ENCODE results near the gene PRRC2C.

DNA sequence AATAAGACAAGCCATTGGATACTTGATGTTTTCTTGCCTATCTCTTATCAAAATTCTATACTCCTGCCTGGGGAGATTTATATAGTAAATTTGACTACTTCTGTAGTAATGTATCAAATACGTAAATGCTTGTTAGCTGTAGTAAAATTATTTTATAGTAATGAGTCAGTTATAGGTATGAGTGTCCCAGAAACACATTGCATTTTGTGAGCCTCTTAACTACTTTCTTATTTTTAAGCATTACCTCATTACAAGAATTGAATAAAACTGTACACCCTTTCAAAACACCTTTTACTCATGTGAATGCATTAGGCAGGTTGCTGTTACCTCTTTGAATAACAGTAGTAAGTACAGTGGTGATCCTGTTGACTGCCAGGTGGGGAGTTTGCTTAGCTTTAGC lies 28.4 kb downstream of the PRRC2C start:
- TF ChIP-seq, protein P1, sequence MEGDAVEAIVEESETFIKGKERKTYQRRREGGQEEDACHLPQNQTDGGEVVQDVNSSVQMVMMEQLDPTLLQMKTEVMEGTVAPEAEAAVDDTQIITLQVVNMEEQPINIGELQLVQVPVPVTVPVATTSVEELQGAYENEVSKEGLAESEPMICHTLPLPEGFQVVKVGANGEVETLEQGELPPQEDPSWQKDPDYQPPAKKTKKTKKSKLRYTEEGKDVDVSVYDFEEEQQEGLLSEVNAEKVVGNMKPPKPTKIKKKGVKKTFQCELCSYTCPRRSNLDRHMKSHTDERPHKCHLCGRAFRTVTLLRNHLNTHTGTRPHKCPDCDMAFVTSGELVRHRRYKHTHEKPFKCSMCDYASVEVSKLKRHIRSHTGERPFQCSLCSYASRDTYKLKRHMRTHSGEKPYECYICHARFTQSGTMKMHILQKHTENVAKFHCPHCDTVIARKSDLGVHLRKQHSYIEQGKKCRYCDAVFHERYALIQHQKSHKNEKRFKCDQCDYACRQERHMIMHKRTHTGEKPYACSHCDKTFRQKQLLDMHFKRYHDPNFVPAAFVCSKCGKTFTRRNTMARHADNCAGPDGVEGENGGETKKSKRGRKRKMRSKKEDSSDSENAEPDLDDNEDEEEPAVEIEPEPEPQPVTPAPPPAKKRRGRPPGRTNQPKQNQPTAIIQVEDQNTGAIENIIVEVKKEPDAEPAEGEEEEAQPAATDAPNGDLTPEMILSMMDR (conservative IDR thresholded peaks at IDR 0.05; ENCODE audit: low read length), result no peak
- no peak for TF ChIP-seq EZH2phosphoT487 (IDR thresholded peaks at IDR 0.05; ENCODE audit: borderline replicate concordance, low read depth, low read length)

All from OCI-LY7 (cell line).